ENCODE results near the gene RIMS4.
"Not testable (repeated sequence)": the region's sequence is repeated elsewhere in the genome, so short reads cannot be mapped to it uniquely, and the experiment has no call there.

The RIMS4 gene

DNA sequence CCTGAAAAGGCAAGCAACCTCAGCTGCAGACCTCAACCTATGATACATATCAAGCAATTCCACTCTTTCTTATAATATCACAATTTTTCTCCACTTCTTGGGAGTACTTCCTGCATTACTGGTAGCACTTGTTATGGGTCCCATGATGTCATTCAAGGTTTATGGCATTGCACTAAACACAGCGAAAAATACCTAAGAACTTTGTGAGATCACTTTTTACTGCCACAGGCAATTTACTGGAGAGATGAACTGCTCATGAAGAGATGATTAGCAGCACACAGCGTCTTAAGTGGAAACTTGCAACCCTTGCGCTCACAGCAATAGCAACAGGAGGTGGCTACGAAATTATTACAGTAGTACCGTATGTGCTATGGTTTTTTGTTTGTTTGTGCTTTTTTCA lies 19.3 kb upstream of the RIMS4 start:
- DNase-seq: no peak

DNA sequence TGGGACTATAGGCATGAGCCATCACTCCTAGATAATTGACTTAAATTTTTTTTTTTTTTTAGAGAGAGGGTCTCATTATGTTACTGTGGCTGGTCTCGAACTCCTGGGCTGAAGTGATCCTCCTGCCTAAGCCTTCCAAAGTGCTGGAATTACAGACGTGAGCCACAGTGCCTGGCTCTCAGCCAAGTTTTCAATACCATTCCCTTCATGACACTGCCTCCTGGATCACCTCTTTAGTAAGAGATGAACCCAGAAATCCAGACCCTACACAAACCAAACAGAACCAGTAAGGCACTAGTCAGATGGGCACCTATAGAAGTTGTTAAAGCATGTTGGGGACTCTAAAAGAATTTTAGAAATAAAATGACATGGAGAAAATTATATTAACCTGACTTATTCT lies 18.3 kb upstream of the RIMS4 start:
- no peak for DNase-seq

DNA sequence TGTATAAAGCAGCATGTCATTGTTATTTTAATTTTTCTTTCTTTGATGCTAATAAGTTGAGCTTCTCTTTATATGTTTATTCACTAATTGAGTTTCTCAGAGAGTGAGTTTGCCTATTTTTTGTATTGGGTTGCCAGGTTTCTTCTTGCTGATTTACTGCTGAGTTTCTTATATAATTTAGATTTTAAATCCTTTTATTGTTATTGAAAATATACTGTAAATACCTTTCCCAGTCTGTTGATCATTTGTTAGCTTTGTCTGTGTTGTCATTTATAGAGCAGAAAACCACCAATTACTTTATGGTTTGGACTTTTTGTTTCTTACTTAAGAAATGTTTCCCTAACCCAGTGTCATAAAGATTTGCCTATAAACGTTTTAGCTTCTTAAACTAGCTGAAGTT lies 17.1 kb upstream of the RIMS4 start:
- no peak for DNase-seq

GRCh38 chr20:44821576-44821975 lies 11.2 kb upstream of the RIMS4 start:
- not testable (repeated sequence) for DNase-seq

DNA sequence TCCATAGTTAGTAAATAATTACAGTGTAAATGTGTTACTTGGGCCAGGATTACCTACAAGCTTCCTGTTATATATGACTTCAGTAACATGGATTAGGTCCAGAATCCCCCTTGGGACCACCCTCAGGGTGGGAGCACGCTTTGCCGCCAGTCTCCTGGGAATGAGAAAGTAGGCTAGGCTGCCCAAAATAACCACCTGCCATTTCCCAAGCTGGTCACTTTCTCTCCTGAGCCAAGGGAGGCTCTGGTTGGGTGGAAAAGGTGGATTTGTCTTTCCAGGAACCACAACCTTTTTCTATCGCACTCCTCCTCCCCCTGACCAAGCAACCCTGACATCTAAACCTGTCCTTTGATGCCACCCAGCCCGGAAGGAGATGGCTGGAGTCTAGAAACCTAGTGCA lies 9.6 kb upstream of the RIMS4 start:
- no peak for DNase-seq

DNA sequence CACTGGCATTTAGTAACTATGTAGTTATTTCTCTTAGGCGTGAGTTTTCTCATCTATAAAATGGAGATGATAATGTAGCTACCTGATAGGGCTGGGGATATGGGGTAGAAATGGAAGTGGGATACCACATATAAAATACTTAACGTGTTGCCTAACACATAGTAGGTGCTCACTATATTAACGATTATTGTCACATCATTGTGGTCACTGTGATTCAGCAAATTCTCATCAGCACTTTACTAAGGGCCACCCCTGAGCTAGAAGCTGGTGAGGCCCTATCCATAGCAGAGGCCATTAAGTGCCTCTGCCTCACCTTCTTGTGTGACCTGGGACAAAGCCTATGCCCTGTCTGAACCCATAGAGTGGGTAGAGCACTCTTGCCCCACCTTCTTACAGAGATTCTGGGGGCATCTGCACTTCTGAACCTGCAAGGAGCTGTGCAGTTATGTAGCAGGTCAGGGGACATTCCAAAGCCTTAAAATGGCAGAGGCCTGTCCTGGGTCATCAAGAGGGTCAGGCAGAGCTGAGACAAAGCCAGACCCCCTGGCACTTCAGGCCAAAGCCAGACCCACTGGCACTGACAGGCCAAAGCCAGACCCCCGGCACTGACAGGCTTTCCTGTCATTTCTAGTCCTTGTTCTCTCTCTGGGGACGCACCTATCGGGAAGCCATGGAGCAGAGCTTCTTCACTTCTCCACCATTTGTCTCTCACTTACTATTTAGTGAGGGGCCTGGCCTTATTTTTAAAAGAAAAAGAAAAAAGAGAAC lies 7.0 kb upstream of the RIMS4 start:
- no peak for DNase-seq

GRCh38 chr20:44814937-44815336 lies 4.6 kb upstream of the RIMS4 start:
- DNase-seq: no peak

GRCh38 chr20:44811150-44811685 lies 872 bp upstream of the RIMS4 start:
- DNase-seq: no peak

DNA sequence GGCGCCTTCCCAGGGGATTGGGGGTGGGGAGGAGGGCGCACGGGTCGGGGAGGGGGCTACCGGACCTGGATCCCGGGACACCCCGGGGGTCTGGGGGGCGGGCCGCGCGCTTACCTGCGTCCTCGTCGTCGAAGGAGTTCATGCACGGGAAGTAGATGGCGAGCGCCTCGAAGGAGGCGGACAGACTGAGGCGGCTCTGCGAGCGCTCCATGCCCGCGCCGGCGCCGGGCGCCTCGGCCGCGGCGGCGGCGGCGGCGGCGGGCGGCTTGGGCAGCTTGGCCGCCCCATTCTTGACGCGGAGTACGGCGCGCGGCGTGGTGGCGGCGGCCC lies 320 bp downstream of the RIMS4 start:
- DNase-seq: peak; percentile 36

DNA sequence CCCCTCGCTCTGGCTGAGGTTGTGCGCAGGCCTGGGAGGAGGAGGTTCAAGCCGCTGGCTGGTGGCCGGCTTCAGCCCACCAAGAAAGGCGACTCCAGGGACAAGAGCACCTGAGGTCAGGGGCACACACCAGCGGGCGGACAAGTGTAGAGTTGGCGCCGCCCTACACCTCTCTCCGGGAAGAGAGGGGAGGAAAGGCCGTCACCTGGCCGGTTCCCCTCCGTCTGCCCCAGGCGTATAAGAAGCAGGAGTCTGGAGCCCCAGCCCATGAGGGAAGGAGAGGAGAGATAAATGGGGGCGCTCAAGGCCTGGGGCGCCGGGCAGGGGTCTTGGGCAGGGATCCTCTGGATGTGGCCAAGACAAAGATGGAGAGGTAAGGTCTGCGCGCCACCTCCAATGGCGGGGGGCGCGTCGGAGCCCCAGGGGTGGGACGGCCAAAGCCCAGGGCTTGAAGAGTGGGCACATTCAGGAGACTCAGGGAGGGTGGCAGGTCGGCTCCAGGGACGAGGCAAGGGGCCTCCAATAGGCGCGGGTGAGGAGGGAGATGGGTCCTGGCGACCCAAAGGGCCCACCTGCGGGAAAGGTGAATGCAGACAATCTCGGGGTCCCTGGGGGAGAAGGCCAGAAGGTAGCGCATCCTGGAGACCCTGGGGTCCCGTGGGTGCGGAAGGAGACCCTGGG lies 826 bp downstream of the RIMS4 start:
- DNase-seq: no peak

- DNase-seq: no peak
These were observed 2.7 kb downstream of the RIMS4 start for GRCh38 chr20:44807684-44808056.

DNA sequence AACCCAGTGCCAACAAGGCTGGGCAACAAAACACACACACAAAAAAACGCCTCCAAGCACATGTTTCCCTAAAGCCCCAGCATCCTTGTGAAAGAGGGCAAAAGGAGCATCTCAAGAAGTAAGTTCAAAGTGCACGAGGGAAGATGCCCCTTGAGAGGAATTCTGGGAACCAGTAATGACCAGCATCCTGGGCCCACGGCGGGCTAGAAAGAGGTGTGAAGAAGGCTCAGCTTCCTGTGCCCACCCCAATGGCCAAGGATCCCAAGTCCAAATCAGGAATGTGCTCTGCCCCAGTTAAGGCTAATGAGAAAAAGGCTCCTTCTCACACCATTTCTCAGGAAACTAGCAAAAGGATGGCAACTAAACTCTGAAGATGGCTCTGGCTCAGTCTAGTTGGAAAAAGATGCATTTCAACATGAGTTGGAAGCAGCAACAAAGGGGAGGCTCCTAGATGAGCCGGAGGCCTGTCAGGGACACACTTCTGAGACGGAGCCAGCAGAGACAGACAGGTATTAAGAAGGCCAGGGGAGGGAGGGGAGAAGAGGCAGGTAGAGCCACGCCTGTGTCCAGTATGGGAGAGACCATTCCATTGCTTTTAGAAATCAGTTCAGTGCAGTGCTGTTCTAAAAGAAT lies 3.2 kb downstream of the RIMS4 start:
- DNase-seq: no peak

GRCh38 chr20:44805979-44806620 lies 4.2 kb downstream of the RIMS4 start:
- peak; percentile 30 for DNase-seq

DNA sequence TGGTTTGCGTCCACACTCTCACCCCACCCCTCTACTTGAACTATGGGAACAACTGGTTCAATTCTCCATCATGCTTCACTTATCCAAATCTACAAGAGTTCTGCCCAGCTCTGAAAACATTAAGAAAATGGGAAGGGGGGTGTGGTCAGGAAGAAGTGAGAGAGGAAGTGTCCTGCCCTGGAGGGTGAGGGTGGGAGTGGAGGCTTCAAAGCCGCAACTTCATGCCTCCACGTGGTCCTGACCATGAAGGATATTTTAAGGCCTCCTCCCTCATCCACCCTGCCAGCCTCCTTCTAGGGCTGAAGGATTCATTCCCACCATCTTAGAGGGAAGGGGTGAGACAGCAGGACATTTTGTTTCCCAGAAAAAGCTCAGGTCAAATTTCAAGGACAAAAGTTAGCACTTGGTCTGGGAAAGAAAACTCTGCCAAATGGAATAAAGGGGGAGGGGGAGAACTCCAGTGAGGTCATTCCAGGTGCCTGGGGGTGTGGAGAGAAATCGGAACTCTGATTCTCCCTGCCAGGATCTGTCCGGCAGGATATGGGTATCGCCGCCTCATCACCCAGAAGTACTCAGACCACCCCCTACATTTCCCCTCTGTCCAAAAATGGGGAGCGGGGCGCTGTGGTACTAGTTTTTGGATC lies 4.9 kb downstream of the RIMS4 start:
- DNase-seq: no peak

DNA sequence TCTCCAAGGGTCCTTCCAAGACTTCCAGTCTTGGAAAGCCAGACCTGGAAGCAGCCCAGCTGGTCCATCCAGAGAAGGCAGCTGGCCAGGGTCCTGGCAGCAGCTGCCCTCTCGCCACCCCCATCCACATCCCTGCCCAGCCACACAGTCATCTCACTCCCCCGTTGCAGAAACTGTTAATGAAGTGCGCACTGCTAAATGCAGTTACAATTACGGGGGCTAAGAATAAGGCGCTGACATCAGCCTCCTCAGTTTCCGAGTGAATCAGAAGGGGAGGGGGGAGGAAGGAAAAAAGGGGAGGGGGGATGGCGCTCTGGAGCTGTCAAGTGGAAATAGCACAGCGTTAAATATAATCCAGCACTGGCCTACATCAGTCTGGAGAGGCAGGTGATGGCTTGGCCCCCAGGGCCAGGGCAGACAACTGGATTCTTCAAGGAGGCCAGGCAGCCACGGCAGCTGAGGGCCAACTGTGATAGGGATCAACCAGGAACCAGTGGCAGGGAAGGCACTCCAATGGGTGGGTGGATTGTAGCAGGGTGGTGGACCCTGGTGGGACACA lies 6.9 kb downstream of the RIMS4 start:
- peak; percentile 13 for DNase-seq

DNA sequence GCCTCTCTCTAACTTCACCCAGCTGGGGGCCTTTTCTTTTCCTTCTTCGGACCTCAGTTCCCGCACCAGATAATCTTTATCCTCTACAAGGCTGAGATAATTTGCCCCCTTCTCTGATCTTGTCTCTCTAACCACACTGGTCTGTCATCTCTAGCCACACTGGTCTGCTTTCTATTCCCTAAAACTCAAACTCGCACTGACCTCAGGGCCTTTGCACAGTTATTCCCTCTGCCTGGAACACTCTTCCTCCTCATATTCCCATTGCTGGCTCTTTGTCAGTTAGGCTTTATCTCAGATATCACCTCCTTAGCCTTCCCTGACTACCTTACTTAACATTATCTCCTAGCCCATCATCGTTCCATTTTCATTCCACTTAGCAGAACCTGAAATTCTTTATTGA lies 7.6 kb downstream of the RIMS4 start:
- no peak for DNase-seq

DNA sequence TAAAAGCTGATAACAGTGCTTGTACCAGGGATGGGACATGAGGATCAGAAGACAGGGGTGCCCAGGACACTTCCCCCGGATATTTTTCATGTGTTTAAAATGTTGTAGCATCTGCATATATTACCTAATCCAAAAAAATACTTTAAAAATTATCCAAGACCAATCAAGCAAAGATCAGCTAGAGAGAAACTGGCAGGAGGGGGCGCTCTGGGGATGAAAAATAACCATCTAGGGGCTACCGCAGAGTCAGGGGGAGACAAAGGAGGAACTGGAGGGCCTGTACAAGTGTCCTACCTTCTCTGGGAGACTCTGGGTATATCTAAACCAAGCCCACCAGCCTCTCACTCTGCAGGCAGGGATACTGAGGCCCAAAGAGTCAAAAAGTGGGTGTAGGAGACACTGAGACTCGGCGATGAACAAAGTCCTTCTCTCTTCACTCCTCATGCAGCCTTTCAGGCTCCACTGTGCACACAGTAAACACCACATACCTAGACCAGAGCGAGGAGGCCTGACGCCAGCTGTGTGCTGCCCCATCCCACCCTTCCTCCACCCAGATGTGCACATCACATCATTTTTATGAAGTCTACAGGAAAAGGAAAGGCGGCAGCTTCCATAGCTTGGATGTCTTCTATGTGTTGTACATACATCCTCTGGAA lies 9.8 kb downstream of the RIMS4 start:
- no peak for DNase-seq

DNA sequence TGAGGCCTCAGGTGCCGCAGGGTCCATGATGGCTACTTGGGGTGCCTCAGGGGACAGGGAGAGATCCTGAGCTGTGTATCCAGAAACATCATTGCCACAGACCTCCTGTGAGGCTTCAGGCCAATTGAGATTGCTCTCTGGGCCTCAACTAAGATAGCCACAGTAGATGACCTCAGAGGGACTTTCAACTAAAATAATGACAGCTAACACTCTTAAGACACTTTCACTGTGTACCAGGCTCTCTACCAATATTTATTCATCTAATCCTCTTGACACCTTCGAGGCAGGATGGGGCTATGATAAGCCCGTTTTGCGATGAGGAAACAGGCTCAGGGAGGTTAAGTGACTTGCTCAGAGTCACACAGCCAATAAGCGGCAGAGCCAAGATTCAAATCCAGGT lies 10.7 kb downstream of the RIMS4 start:
- DNase-seq: no peak

DNA sequence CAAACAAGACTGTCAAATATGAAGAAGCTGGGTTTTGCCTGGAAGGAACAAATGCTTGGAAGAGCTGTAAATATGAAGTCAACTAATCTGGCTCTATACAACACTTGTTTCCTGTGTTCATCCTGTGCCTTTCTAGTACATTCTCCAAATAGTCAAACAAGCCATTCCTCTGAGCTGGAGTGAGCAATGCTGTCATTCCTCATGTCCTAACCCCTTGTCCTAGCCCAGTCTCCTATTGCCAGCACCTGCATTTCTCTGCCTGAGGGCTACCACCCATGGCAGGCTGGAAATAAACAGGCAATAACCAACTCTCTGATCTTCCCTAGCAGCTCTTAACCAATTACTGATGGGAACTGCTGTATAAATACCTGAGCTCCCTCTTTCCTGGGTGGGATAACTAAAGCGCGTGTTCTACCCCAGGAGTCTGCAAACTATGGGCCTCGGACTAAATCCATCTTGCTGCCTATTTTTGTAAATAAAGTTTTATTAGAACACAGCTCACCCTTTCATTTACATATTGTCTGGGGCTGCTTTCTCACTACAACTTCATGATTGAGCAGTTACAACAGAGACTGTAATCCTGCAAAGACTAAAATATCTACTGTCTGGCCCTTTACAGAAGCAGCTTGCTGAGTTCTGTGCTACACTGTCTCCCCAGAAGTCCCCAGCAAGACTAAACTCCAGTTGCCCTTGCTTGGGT lies 13.4 kb downstream of the RIMS4 start:
- no peak for DNase-seq

DNA sequence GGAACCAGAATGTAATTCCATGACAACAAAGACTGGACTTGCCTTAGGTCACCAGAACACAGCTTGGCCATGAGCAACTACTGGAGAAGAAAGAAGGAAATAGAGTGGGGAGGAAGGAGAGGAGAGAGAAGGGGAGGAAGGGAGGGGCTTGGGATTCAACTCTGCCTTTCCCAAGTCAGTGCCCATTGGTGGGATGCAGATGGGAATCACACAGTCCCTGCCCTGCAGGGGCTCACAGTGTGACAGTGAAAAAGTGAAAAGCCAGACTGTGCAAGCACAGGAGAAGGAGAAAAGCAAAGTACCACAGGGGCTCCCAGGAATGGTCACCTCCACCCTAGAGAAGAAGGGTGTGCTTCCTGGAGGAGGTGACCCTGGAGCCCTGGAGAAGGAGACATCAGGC lies 14.0 kb downstream of the RIMS4 start:
- DNase-seq: no peak

GRCh38 chr20:44795836-44796235 lies 14.5 kb downstream of the RIMS4 start:
- no peak for DNase-seq

GRCh38 chr20:44792796-44793195 lies 17.6 kb downstream of the RIMS4 start:
- no peak for DNase-seq
